ENCODE data around the gene SLC25A29. TPM values are rescaled to one million over a fixed set of nuclear protein-coding genes. Genes with fewer than 3 reads are reported as not detected.
A peak's percentile ranks its signal among the peaks of the same experiment; 100 is the strongest.

Gene SLC25A29
- total and polyA plus RNA-seq, 7 experiments from 2014 or later = 0.38 to 25.6 (median 9.7) TPM

GRCh38 chr14:100327128-100327527 is 20.9 kb upstream of the SLC25A29 start:
- CTCF ChIA-PET = no interaction called here

GRCh38 chr14:100325958-100326357 is 19.7 kb upstream of the SLC25A29 start:
- ATAC-seq (no peak), DNase-seq (no peak)

More at GRCh38 chr14:100327128-100327527, 20.9 kb upstream of the SLC25A29 start:
- no peaks in the 10 kb centered on the region for H3K4me1 Mint-ChIP-seq
- ATAC-seq (no peak), DNase-seq (no peak)
- Histone ChIP-seq H3K4me1 (ENCODE audit: control insufficient read depth in 2 of 2, insufficient read depth in 2 of 2, low read length in 2 of 2) (no peaks in the 10 kb centered on the region), H3K27me3 (ENCODE audit: control insufficient read depth in 2 of 2, insufficient read depth in 2 of 2, low read length in 2 of 2) (no peaks in the 10 kb centered on the region), H3K9me3 (ENCODE audit: control insufficient read depth in 2 of 3, low read length in 3 of 3) (no peaks in the 10 kb centered on the region), H3K4me3 (ENCODE audit: low read length) (no peak overlapping the region), H3K36me3 (ENCODE audit: control insufficient read depth in 2 of 3, insufficient read depth in 3 of 3, low read length in 3 of 3) (no peaks in the 10 kb centered on the region), H3K27ac (ENCODE audit: low read depth, low read length) (no peak overlapping the region)
- no peaks in the 10 kb centered on the region for H3K36me3 Mint-ChIP-seq
- POLR2A ChIA-PET = interaction anchor here (0.6 kb wide), 1 partner anchor 278 kb away, joined by 3 read pairs; no protein-coding TSS in a partner anchor
- no peak overlapping the region for H3K27ac Mint-ChIP-seq
- H3K27me3 Mint-ChIP-seq = no peaks in the 10 kb centered on the region
- intact Hi-C loops (cut with micrococcal nuclease) = no loop called here
- H3K9me3 Mint-ChIP-seq = no peaks in the 10 kb centered on the region
- H3K4me3 Mint-ChIP-seq = no peak overlapping the region

GRCh38 chr14:100325231-100325632 is 19.0 kb upstream of the SLC25A29 start:
- Histone ChIP-seq H3K27me3 (ENCODE audit: control insufficient read depth in 2 of 2, insufficient read depth in 2 of 2, low read length in 2 of 2) (no peaks in the 10 kb centered on the region), H3K27ac (ENCODE audit: low read depth, low read length) (no peak overlapping the region), H3K36me3 (ENCODE audit: control insufficient read depth in 2 of 3, insufficient read depth in 3 of 3, low read length in 3 of 3) (no peaks in the 10 kb centered on the region), H3K9me3 (ENCODE audit: control insufficient read depth in 2 of 3, low read length in 3 of 3) (no peaks in the 10 kb centered on the region), H3K4me3 (ENCODE audit: low read length) (no peak overlapping the region), H3K4me1 (ENCODE audit: control insufficient read depth in 2 of 2, insufficient read depth in 2 of 2, low read length in 2 of 2) (no peaks in the 10 kb centered on the region)
- H3K4me3 Mint-ChIP-seq = no peak overlapping the region
- POLR2A ChIA-PET = no interaction called here
- no peaks in the 10 kb centered on the region for H3K36me3 Mint-ChIP-seq
- no peak for ATAC-seq
- peaks cover 0 to 3% (median 0%) of the 10 kb centered on the region in 5 donors for H3K27me3 Mint-ChIP-seq
- CTCF ChIA-PET = no interaction called here
- intact Hi-C loops (cut with micrococcal nuclease) = no loop called here
- H3K27ac Mint-ChIP-seq = no peak overlapping the region
- H3K4me1 Mint-ChIP-seq = peaks cover 0 to 1% (median 0%) of the 10 kb centered on the region in 7 donors
- no peak for DNase-seq
- no peaks in the 10 kb centered on the region for H3K9me3 Mint-ChIP-seq

More at GRCh38 chr14:100325958-100326357, 19.7 kb upstream of the SLC25A29 start:
- H3K9me3 Mint-ChIP-seq = no peaks in the 10 kb centered on the region
- H3K4me3 Mint-ChIP-seq = no peak overlapping the region
- Histone ChIP-seq H3K27ac (ENCODE audit: low read depth, low read length) (no peak overlapping the region), H3K27me3 (ENCODE audit: control insufficient read depth in 2 of 2, insufficient read depth in 2 of 2, low read length in 2 of 2) (no peaks in the 10 kb centered on the region), H3K4me1 (ENCODE audit: control insufficient read depth in 2 of 2, insufficient read depth in 2 of 2, low read length in 2 of 2) (no peaks in the 10 kb centered on the region), H3K36me3 (ENCODE audit: control insufficient read depth in 2 of 3, insufficient read depth in 3 of 3, low read length in 3 of 3) (no peaks in the 10 kb centered on the region), H3K9me3 (ENCODE audit: control insufficient read depth in 2 of 3, low read length in 3 of 3) (no peaks in the 10 kb centered on the region), H3K4me3 (ENCODE audit: low read length) (no peak overlapping the region)
- no peaks in the 10 kb centered on the region for H3K4me1 Mint-ChIP-seq
- no peaks in the 10 kb centered on the region for H3K36me3 Mint-ChIP-seq
- intact Hi-C loops (cut with micrococcal nuclease) = no loop called here
- H3K27me3 Mint-ChIP-seq = no peaks in the 10 kb centered on the region
- ChIA-PET POLR2A (no interaction called here), CTCF (no interaction called here)
- no peak overlapping the region for H3K27ac Mint-ChIP-seq

GRCh38 chr14:100323942-100324307 is 17.7 kb upstream of the SLC25A29 start:
- no peaks in the 10 kb centered on the region for H3K36me3 Mint-ChIP-seq
- Histone ChIP-seq H3K4me1 (ENCODE audit: control insufficient read depth in 2 of 2, insufficient read depth in 2 of 2, low read length in 2 of 2) (no peaks in the 10 kb centered on the region), H3K27ac (ENCODE audit: low read depth, low read length) (no peak overlapping the region), H3K9me3 (ENCODE audit: control insufficient read depth in 2 of 3, low read length in 3 of 3) (no peaks in the 10 kb centered on the region), H3K4me3 (ENCODE audit: low read length) (no peak overlapping the region), H3K27me3 (ENCODE audit: control insufficient read depth in 2 of 2, insufficient read depth in 2 of 2, low read length in 2 of 2) (no peaks in the 10 kb centered on the region), H3K36me3 (ENCODE audit: control insufficient read depth in 2 of 3, insufficient read depth in 3 of 3, low read length in 3 of 3) (no peaks in the 10 kb centered on the region)
- peaks cover 0 to 5% (median 0%) of the 10 kb centered on the region in 5 donors for H3K27me3 Mint-ChIP-seq
- POLR2A ChIA-PET = no interaction called here
- DNase-seq = no peak
- H3K9me3 Mint-ChIP-seq = no peaks in the 10 kb centered on the region
- no peak overlapping the region for H3K4me3 Mint-ChIP-seq
- CTCF ChIA-PET = no interaction called here
- ATAC-seq = no peak
- intact Hi-C loops (cut with micrococcal nuclease) = no loop called here
- H3K27ac Mint-ChIP-seq = no peak overlapping the region
- H3K4me1 Mint-ChIP-seq = peaks cover 2 to 6% (median 4%) of the 10 kb centered on the region in 7 donors

- ATAC-seq = no peak
- Histone ChIP-seq H3K4me1 (ENCODE audit: control insufficient read depth in 2 of 2, insufficient read depth in 2 of 2, low read length in 2 of 2) (no peaks in the 10 kb centered on the region), H3K27me3 (ENCODE audit: control insufficient read depth in 2 of 2, insufficient read depth in 2 of 2, low read length in 2 of 2) (no peaks in the 10 kb centered on the region), H3K4me3 (ENCODE audit: low read length) (no peak within 1 kb of the TSS), H3K36me3 (ENCODE audit: control insufficient read depth in 2 of 3, insufficient read depth in 3 of 3, low read length in 3 of 3) (no peaks in the 10 kb centered on the region), H3K9me3 (ENCODE audit: control insufficient read depth in 2 of 3, low read length in 3 of 3) (no peaks in the 10 kb centered on the region), H3K27ac (ENCODE audit: low read depth, low read length) (no peak within 1 kb of the TSS)
- H3K27me3 Mint-ChIP-seq = peaks cover 0 to 5% (median 0%) of the 10 kb centered on the region in 5 donors
- intact Hi-C loops (cut with micrococcal nuclease) = no loop called here
- no peaks in the 10 kb centered on the region for H3K9me3 Mint-ChIP-seq
- H3K36me3 Mint-ChIP-seq = no peaks in the 10 kb centered on the region
- peak within 1 kb of the TSS in 1 of 9 donors; percentile 67 for H3K27ac Mint-ChIP-seq
- ChIA-PET POLR2A (no interaction called here), CTCF (no interaction called here)
- no peak for DNase-seq
- no peak within 1 kb of the TSS for H3K4me3 Mint-ChIP-seq
- peaks cover 2 to 6% (median 4%) of the 10 kb centered on the region in 7 donors for H3K4me1 Mint-ChIP-seq
These were observed 17.1 kb upstream of the SLC25A29 start, which contains the start of gene SLC25A47 for GRCh38 chr14:100323121-100323941. TSS of gene SLC25A47 (plus strand) at chr14:100323339. CDS start at chr14:100323415, 76 bp downstream.

GRCh38 chr14:100322138-100322957 is 16.1 kb upstream of the SLC25A29 start:
- Histone ChIP-seq H3K27ac (ENCODE audit: low read depth, low read length) (no peak overlapping the region), H3K27me3 (ENCODE audit: control insufficient read depth in 2 of 2, insufficient read depth in 2 of 2, low read length in 2 of 2) (no peaks in the 10 kb centered on the region), H3K36me3 (ENCODE audit: control insufficient read depth in 2 of 3, insufficient read depth in 3 of 3, low read length in 3 of 3) (no peaks in the 10 kb centered on the region), H3K9me3 (ENCODE audit: control insufficient read depth in 2 of 3, low read length in 3 of 3) (no peaks in the 10 kb centered on the region), H3K4me1 (ENCODE audit: control insufficient read depth in 2 of 2, insufficient read depth in 2 of 2, low read length in 2 of 2) (no peaks in the 10 kb centered on the region), H3K4me3 (ENCODE audit: low read length) (no peak overlapping the region)
- ChIA-PET CTCF (no interaction called here), POLR2A (no interaction called here)
- DNase-seq = no peak
- peaks cover 0 to 5% (median 0%) of the 10 kb centered on the region in 5 donors for H3K27me3 Mint-ChIP-seq
- intact Hi-C loops (cut with micrococcal nuclease) = no loop called here
- peak overlapping the region in 1 of 9 donors; percentile 67 for H3K27ac Mint-ChIP-seq
- peaks cover 4 to 7% (median 5%) of the 10 kb centered on the region in 7 donors for H3K4me1 Mint-ChIP-seq
- no peaks in the 10 kb centered on the region for H3K36me3 Mint-ChIP-seq
- H3K4me3 Mint-ChIP-seq = no peak overlapping the region
- no peaks in the 10 kb centered on the region for H3K9me3 Mint-ChIP-seq
- ATAC-seq = no peak

All from naive thymus-derived CD4-positive, alpha-beta T cell (primary cell).